Type B pancreatic cell (in vitro differentiated cells): ENCODE measurements around the gene VPS36. TPM values are rescaled to one million over a fixed set of nuclear protein-coding genes. Genes with fewer than 3 reads are reported as not detected.
A peak's percentile ranks its signal among the peaks of the same experiment; 100 is the strongest.
"Not testable (repeated sequence)": the region's sequence is repeated elsewhere in the genome, so short reads cannot be mapped to it uniquely, and the experiment has no call there.

Experiments used
- DNase-seq: peaks from one replicate; pipeline ENCODE4 v3.0.0; 2021; ENCODE audit warnings: mixed read lengths; ENCODE audit not compliant: unreplicated experiment; ENCODE audit errors: extremely low spot score
- H3K27ac Mint-ChIP-seq: 2 replicates; pipeline ENCODE4 v1.8.0; 2021; ENCODE audit warnings: mild to moderate bottlenecking, mixed read lengths
- H3K27me3 Mint-ChIP-seq: 2 replicates; pipeline ENCODE4 v1.8.0; 2021; ENCODE audit warnings: mixed read lengths
- H3K36me3 Mint-ChIP-seq: 2 replicates; pipeline ENCODE4 v1.8.0; 2021; ENCODE audit warnings: mixed read lengths
- H3K4me1 Mint-ChIP-seq: one replicate; pipeline ENCODE4 v1.8.0; 2021; ENCODE audit warnings: mixed read lengths; ENCODE audit not compliant: unreplicated experiment
- H3K4me3 Mint-ChIP-seq: 2 replicates; pipeline ENCODE4 v1.8.0; 2021; ENCODE audit warnings: mild to moderate bottlenecking, mixed read lengths
- H3K9me3 Mint-ChIP-seq: 2 replicates; pipeline ENCODE4 v1.8.0; 2021; ENCODE audit warnings: mixed read lengths
- CTCF ChIP-seq: fragments of 200-600 bp; sonication (generic); conservative IDR thresholded peaks from 2 replicates; pipeline ENCODE4 v1.5.0; 2021; ENCODE audit warnings: antibody characterized with exemption, mild to moderate bottlenecking
- total RNA-seq: library from RNA; stranded (reverse); gene quantifications from 2 replicates; pipeline ENCODE4 v1.2.1, GENCODE V29; 2021; ENCODE audit warnings: low replicate concordance

The VPS36 gene
- total RNA-seq, 1 donor from 2014 or later, result 41.6 TPM

GRCh38 chr13:52421216-52421615 lies 29.2 kb downstream of the VPS36 start:
- TF ChIP-seq CTCF, result no peak
- no peak for DNase-seq
- no peak overlapping the region for H3K4me3 Mint-ChIP-seq
- H3K27ac Mint-ChIP-seq, result no peak overlapping the region
- H3K27me3 Mint-ChIP-seq, result no peaks in the 10 kb centered on the region
- peaks cover 45% of the 10 kb centered on the region for H3K36me3 Mint-ChIP-seq
- no peaks in the 10 kb centered on the region for H3K9me3 Mint-ChIP-seq
- H3K4me1 Mint-ChIP-seq, result no peaks in the 10 kb centered on the region

DNA sequence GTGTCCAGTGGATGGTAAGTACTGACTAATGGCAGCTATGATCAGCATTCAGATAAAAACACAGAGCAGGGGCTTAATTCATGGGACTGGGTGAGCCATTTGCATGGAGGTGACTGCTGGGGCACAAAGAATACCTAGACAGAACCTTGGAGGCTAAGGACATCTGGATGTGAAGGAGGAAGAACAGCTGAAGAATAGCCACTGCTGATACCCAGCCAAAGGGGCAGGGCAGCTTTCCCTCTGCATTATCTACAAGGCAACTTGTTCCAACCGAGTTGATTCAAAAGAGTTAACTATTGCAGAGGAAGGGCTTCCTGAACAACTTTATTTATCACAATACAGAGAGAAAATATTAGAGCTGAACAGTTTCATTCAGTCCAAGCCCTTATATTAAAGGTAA lies 31.4 kb downstream of the VPS36 start:
- TF ChIP-seq CTCF, result no peak
- peaks cover 50% of the 10 kb centered on the region for H3K36me3 Mint-ChIP-seq

DNA sequence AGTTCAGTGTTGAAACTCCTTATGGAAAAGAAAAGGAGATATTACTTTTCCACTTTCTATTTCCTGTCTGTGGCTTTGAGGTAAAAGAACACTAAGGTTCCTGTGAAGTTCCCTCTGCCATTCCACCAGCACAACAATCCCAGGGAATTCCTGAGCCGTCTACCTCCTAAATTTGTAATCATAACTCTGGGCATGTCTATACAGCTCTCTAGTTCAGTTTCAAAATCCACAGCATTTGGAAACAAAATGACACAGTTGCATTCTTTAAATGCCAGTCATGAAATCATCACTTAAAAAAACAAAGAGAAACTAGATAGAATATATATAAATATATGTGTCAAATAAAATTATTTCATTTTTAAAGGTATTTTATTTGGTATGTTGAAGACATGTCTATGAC lies 35.5 kb downstream of the VPS36 start:
- Mint-ChIP-seq H3K27me3 (no peaks in the 10 kb centered on the region), H3K9me3 (no peaks in the 10 kb centered on the region), H3K4me1 (peaks cover 7% of the 10 kb centered on the region), H3K4me3 (no peak overlapping the region), H3K27ac (peak overlapping the region; percentile 68), H3K36me3 (peaks cover 41% of the 10 kb centered on the region)
- TF ChIP-seq CTCF, result no peak
- no peak for DNase-seq

More for the DNA sequence above, 31.4 kb downstream of the VPS36 start:
- Mint-ChIP-seq H3K9me3 (no peaks in the 10 kb centered on the region), H3K27ac (no peak overlapping the region), H3K27me3 (no peaks in the 10 kb centered on the region), H3K4me3 (no peak overlapping the region), H3K4me1 (no peaks in the 10 kb centered on the region)
- no peak for DNase-seq

DNA sequence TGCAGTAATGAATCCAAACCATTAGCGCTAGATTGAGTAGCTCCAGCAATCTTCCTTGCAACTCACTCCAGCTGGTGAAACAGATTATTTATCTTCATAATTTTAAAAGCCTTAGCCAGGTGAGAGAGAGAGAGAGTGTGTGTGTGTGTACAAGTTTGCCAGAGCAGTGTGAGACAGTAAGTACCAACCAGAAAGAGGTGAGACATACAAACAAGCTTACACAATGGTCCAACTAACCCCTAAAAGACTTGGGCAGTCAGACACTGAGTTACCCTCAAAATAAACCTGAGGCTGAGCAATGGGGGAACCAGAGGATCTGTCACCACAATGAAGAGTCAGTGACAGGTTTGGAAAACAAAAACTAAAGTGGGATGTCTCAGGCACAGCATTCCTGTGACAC lies 36.4 kb downstream of the VPS36 start:
- Mint-ChIP-seq H3K27ac (no peak overlapping the region), H3K4me1 (peaks cover 7% of the 10 kb centered on the region), H3K36me3 (peaks cover 35% of the 10 kb centered on the region), H3K9me3 (no peaks in the 10 kb centered on the region), H3K4me3 (no peak overlapping the region), H3K27me3 (no peaks in the 10 kb centered on the region)
- TF ChIP-seq CTCF, result no peak
- no peak for DNase-seq

DNA sequence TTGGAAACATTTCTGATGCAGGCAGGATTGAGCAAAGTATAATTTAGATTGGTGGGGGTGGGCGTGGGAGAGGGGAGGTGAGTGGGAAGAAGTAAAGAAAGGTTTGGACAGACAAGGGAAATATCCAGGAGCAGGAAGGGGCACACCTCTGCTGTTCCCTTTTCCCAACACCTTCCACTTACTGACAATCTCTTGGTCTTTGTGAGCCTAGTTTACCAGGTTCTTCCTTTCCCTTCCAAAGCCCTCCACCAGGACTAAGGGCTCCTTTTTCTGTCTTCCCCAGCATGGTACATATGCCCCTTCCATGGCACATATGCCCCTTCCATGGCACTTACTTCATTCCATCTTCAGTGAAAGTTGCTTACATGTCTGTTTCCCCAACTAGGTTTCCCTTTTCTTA lies 38.3 kb downstream of the VPS36 start:
- Mint-ChIP-seq H3K27me3 (peaks cover 3% of the 10 kb centered on the region), H3K4me1 (peaks cover 7% of the 10 kb centered on the region), H3K36me3 (peaks cover 29% of the 10 kb centered on the region), H3K4me3 (no peak overlapping the region), H3K9me3 (no peaks in the 10 kb centered on the region), H3K27ac (no peak overlapping the region)
- no peak for TF ChIP-seq CTCF
- DNase-seq, result no peak

DNA sequence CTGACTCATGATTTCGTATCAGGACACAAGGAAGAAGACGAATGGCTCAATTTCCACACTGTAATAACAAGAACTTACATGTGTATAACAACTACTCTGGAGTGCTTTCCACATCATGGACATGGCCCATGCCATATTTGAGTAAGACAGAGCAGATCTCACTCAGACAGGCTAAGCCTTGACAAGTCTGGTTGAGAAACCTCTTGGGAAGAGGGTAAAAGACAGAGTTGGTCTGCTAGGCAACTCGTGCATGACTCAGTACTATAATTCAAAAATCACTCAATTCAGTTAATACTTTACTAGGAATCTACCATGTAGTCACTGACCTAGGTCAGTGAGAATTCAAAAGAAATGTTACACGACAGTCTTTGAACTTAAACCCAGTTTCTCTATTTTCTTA lies 38.8 kb downstream of the VPS36 start:
- no peaks in the 10 kb centered on the region for H3K9me3 Mint-ChIP-seq
- H3K36me3 Mint-ChIP-seq, result peaks cover 29% of the 10 kb centered on the region
- DNase-seq, result no peak
- no peak overlapping the region for H3K4me3 Mint-ChIP-seq
- H3K27me3 Mint-ChIP-seq, result peaks cover 8% of the 10 kb centered on the region
- peak overlapping the region; percentile 0 for H3K27ac Mint-ChIP-seq
- TF ChIP-seq CTCF, result no peak
- H3K4me1 Mint-ChIP-seq, result peaks cover 7% of the 10 kb centered on the region

GRCh38 chr13:52408071-52408658 lies 42.3 kb downstream of the VPS36 start:
- Mint-ChIP-seq H3K27me3 (peaks cover 33% of the 10 kb centered on the region), H3K36me3 (peaks cover 16% of the 10 kb centered on the region)
- H3K4me1 Mint-ChIP-seq, H3K27ac Mint-ChIP-seq, H3K4me3 Mint-ChIP-seq, H3K9me3 Mint-ChIP-seq, DNase-seq: not testable (repeated sequence)

DNA sequence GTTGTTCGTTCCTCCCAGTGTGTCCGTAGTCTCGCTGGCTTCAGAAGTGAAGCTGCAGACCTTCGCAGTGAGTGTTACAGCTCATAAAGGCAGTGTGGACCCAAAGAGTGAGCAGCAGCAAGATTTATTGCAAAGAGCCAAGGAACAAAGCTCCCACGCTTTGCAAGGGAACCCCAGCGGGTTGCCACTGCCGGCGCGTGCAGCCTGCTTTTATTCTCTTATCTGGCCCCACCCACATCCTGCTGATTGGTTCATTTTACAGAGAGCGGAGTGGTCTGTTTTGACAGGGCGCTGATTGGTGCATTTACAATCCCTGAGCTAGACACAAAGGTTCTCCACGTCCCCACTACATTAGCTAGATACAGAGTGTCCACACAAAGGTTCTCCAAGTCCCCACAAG lies 43.0 kb downstream of the VPS36 start:
- H3K27ac Mint-ChIP-seq, DNase-seq, H3K4me1 Mint-ChIP-seq, H3K9me3 Mint-ChIP-seq: not testable (repeated sequence)
- Mint-ChIP-seq H3K27me3 (peaks cover 40% of the 10 kb centered on the region), H3K36me3 (peaks cover 16% of the 10 kb centered on the region), H3K4me3 (peak overlapping the region; percentile 52)
